HG03280 (cell line): ENCODE measurements around the gene MRPL40.

ENCODE experiments used
- ATAC-seq: cut with Tn5 transposase; IDR thresholded peaks from one replicate; pipeline ENCODE4 v1.9.1; 2021; ENCODE audit warnings: mild to moderate bottlenecking, moderate library complexity; ENCODE audit not compliant: unreplicated experiment

Gene MRPL40

DNA sequence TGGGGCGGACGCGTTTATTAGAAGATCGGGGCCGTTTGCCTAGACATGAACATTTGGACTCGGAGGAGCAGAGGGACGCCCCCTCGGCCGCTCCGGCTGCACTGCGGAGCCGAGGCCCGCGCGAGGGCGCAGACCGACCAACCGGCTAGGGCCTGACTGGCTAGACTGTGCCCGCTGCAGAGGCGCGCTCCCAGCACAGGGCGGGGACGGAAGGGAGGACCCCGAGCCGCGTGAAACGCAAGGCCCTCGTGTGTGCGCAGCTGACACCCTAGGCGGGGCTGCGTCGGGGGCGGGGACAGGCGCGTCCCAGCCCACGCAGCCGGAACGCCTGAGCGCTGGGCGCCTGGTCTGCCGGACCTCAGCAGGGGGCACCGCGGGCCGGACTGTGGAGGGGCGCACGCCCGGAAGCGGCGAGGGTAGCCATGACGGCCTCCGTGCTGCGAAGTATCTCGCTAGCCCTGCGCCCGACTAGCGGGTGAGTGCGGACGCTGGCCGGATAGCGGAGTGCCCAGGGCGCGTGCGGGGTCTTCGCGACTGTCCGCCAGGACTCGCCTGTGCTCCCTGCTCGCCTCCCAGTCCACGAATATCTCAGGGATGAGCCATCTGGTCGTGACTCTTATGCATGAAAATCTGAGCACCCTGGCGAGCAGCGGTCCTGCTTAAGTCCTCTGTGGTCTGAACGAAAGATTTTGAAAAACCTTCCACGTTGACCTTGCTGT is at the start of gene MRPL40:
Gene MRPL40, plus strand, starts transcription at position 413 of the 719 bp plus-strand sequence. Its CDS starts 10 bp downstream, at position 423.
- ATAC-seq = peak; percentile 74

DNA sequence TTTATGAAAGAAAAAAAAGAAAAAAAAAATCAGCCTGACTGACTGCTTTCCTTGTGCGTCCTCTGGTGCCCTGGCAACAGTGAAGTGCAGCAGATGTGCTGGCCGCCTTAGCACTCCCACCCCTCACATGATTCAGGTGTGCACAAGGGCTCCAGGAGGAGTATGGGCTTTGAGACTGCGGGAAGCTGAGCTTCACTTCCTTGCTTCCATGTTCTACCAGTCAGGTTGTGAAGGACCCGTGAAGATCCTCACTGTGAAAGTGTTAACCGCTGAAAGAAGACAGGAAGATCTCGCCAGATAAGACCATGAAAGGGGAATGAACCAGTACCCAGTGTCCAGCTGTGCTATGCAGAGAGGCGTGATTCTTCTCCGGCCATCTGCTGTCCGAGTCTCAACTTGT is 49.1 kb upstream of the MRPL40 start:
- ATAC-seq = no peak

DNA sequence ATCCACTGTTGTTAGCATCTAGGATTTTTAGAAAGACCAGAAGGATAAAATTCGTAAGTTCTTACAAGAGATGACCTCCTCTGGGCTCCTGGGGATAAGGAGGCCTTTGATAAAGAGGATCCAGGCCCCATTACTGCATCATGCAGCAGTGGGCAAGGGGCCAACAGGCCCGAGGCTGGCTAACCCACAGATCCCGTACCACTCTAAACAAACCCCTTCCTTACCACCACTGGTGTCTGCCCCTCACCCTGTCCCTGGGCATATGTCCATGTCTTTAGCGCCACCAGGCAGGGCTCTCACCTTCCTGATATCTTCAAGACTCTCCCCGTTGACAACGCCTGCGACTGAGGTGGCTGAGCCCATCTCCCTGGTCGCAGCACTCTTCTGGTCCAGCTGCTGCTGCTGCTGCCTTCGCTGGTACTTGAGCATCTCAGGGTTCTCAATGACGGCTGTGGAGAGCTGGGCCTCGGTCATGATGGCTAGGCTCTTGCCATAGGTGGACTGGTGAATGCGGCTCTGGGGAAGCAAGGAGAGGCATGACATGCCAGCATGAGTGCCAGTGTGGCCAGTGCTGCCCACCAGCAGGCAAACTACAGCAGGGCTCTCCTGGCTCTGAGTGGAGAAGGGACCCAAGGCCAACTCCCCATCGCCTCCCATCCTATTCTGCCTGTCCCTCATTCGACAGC is 47.0 kb upstream of the MRPL40 start:
- no peak for ATAC-seq

DNA sequence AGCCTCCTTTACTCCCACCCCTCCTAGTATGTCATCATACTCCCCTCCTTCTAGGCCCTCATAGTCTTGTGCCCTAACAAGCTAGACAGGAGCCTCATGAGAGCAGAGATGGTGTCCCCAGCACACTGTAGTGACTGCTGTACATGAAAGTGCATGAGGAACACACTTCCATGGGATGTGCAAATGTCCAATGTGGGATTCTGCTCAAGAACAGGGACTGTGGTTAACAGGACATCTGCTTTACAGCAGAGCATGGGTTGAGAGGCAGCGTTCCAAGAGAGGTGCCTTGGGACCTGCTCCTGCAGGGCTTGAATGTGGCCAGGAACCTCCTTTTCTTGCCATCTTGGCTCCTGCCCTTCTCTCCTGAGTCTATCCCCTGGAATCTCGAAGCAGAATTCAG is 46.1 kb upstream of the MRPL40 start:
- ATAC-seq = no peak

DNA sequence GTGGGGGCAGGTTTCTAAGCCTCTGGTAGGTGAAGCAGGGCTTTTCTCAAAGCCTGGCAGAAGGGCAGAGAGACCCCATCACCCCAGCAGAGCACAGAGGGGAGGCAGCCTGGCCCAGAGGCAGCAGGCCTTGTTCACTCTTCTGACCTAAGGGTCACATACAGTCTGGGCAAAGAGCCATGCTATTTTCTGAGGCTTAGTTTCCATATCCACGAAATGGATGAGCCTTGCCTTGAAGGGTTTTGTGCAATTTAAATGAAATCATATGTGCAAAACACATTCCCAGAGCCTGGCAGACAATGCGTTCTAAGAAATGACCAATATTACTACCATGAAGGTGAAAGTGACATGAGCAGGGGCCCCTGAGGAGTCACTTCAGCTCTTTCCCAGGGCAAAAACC is 45.3 kb upstream of the MRPL40 start:
- no peak for ATAC-seq

DNA sequence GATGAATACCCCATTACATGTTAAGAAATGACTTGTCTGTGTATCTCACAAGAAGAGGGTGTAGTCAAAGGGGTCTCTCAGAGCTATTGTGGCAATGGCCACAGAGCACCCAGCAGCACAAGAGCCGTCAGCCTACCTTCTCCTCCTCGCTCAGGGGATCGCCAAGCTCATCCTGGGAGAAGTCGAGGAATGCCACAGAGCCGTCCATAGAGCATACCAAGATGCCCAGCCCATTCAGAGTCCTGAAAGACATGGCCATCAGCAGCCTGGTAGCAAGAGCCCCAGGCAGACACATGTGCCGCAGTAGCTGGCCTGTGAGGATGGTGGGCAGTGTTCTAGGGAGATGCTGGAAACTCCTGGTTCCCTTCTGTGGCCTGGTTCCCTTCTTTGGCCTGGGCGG is 44.8 kb upstream of the MRPL40 start:
- no peak for ATAC-seq

DNA sequence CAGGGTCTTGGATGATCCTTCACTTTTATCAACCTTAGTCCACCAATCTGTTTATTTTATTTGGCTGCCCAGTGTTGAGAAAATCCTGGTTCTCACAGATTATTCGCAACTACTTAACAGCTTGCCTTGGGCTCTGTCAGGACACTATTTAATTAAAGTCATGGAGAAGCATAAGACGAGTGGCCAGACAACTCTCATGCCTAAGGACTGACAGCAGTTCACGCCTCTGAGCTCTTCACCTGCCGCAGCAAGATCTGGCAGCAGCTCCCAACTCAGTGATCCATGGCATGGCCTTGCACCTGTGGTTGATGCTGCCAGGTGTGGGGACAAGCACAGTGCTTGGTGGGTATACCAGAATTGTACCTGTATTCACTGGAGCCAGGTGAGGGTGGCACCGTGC is 38.6 kb upstream of the MRPL40 start:
- no peak for ATAC-seq

DNA sequence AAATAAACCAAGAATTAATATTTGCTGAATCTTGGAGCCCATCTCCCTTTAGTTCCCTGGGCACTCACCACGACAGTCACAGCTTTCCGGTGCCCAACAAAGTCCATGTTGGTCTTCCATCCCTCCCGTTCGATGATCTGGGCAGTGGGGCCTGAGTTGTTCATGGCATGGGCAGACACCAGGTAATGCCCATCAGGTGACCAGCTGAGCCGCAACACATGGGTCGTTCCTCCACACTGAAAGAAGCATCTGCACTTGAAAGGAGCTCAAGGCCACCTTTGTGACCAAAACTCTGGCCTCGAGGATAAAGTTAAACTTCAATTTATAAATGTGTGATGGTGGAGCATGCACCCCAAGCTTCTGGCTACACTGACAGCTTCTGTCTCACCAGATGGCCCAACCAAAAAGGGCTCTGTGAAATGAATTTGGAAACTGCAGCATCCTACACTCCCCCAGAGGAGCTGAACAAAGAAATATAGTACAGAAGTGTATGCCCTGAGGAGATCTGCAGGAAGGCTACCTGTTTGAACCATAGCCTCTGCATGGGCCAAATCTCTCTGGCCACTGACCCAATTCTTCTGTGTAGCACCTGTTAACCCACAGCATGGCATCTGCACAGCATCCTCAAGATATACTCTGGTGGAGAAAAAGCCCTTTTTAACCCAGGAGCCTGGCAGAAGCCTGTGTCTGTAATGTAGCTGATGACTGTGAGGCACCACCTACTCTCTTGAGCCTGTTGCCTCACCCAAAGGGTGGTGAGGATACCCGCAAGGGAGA is 37.9 kb upstream of the MRPL40 start:
- ATAC-seq = no peak

DNA sequence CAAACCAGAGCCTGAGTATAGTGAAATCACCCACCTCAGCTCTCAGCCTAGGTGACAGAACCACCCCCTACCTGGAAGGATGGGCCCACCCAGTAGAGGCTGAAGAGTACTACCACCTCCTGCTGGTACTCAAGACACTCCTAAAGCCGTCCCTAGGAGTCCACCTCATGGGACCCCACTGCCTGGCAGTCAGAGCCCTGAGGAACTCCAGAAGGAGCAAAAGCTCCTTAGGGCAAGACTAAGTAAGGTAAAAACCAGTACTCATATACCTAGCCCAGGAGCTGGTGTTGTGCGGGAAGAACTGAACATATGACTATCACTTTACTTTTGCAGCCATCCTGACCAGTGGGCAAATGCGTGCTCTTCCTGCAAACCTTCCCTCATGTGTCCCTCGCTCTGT is 37.1 kb upstream of the MRPL40 start:
- ATAC-seq = no peak

DNA sequence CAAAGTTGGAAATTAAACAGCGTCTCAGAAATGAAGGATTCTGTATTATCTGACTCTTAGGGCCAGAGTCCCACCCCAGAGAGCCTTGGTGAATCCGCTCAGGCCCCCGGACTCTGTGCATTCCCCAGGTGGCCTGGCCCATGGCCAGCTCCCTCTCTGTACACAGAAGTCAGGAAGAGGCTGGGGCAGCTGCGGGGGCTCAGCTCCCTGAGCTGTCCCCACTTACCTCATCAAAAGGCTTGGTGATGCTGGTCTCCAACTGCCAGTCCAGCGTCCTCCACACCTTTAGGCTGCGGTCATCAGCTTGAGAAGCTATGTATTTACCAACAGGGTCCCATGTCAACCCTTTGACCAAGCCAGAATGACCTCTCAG is 35.8 kb upstream of the MRPL40 start:
- no peak for ATAC-seq

DNA sequence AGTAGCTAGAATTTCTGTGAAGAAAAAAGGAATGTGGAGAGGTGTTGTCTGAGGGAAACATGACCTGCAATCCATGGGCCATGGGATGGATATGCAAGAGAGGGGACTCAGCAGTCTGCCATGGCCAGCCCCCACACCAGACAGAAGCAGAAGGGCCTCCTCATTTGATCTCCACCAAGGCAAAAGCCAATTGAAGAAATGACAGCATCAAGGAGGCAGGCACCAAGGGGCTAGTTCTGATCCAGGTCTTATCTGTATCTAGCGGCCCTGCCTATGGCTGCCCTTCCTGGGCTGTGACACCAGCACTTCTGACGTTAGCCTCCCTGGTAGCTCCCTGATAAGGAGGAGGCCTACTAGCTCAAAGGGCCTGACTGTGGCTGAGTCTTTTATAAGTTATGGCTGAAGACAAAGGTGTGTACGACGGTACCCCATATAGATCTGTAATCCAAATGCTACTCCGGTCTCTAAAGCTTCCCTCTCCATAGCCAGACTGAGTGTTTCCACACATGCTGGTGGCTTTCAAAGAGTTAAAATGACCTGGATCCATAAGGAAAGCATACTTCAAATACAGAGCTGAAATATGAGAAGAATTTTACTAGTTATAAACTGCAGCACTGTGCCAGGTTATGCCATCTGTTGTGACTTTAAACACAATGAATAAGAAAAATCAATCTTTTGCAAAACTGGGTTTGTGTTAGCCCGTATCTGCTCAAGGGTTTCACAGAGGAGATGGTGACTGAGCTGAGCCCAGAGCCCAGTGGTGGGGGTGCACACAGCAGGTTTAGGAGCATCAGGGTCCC is 35.2 kb upstream of the MRPL40 start:
- no peak for ATAC-seq

DNA sequence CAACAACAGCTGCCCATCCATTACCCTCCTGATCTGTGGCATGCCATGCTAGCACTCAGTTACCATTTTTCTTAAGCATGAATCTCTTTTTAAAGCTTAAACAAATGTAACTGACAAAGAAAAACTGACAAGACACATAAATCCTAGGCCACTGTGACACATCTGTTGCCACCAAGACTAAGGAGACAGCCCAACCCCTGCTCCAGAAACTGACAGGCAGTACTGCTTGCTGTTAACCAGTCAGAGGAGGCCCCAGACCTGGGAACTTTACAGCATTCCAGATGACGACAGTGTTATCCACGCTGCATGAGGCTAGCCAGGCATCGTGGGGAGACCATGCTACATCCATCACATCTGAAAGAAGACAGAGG is 34.6 kb upstream of the MRPL40 start:
- no peak for ATAC-seq

DNA sequence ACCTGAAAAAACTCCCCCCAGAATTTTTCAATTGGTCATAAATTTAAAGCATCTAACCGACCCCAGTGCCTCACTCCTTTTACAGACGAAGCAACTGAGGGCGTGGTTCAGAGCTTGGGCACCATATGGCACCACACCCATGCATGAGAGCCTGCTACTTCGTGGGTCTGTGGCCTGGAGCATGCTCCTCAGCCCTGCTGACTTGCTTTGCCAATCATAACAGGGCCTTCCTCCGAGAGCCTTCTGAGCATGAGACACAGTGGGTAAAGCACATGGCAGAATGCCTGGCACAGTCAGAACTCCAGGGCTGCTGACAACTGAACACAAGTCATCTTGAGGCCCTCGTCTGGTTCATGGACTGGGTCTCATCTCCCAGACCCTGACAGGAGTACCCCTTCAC is 34.1 kb upstream of the MRPL40 start:
- no peak for ATAC-seq

DNA sequence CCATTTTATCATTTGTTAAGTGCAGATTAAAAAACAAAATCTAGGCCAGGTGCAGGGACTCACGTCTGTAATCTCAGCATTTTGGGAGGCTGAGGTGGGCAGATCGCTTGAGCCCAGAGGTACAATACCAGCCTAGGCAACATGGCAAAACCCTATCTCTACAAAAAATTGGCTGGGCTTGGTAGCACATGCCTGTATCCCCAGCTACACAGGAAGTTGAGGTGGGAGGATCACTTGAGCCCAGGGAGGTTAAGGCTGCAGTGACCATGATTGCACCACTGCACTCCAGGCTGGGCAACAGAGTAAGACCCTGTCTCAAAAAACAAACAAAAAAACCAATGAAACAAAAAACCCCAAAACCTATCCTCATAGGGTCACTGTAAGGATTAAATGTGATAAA is 33.7 kb upstream of the MRPL40 start:
- ATAC-seq = no peak

DNA sequence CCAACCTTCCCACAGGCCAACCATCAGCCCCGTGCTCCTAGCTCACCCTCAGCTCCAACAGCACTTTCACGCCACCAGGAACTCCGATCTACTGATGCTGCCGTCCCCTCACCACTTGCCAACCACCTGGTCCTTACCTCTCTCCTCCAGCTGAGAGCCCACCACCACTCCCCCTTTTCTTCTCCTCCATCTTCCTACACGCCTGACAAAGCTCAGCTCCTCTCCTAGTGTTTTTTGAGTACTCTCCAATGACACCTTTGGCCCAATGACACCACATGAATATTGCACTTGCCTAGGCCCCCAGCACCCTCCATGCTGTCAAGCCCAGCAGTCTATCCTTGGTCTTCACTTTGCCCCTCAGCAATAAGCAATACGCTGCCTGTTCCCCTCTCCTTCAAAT is 31.5 kb upstream of the MRPL40 start:
- ATAC-seq = no peak

DNA sequence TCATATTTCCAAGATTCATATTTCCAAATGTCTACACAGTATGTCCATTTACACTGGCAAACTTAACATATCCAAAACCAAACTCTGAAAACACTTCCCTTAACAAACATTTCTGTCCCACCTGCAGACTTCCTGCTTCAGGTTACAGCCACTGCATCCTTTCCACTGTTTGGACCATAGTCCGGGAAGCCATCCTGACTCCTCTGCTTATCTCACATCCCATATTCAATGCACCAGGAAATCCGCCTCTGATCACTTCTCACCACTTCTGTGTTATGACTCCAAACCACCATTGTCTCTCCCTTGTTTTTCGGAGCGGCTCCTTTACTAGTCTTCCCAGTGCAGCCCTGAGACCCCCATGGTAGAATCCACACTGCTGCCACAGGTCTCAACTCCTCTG is 30.9 kb upstream of the MRPL40 start:
- ATAC-seq = no peak

DNA sequence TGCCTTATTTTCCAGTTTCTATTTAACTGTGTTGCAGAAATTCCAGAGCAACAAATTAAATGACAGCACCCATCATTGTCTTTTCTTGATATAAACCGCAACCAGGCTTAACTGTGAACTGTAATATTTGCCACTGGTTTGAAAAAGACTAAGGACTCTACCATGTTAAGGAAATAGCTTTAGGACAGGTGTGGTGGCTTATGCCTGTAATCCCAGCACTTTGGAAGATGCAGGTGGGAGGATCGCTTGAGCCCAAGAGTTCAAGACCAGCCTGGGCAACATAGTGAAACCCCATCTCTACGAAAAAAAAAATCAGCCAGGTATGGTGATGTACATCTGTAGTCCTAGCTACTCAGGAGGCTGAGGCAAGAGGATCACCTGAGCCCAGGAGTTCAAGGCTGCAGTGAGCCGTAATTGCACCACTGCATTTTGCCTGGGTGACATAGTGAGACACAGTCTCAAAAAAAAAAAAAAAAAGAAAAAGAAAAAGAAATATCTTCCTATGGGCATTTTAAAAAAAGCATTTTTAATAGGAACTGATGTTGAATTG is 29.6 kb upstream of the MRPL40 start:
- no peak for ATAC-seq

DNA sequence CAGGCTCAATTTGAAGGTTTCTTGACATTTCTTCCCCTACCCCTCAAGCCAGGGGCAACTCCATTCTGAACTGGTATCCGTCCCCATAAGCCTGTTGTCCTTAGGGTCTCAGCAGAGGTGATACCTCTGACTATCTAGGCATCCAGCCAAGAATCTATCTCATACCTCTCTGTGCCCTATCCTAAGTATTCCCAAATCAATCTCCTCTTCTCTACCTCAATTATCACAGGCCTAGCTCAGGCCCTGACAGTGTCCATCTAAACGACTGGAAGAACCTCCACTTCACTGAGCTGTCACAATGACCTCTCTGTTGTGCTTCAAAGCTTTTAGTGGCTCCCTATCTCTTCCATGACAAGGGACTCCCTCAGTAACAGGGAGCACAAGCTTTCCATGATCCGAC is 27.7 kb upstream of the MRPL40 start:
- ATAC-seq = no peak

DNA sequence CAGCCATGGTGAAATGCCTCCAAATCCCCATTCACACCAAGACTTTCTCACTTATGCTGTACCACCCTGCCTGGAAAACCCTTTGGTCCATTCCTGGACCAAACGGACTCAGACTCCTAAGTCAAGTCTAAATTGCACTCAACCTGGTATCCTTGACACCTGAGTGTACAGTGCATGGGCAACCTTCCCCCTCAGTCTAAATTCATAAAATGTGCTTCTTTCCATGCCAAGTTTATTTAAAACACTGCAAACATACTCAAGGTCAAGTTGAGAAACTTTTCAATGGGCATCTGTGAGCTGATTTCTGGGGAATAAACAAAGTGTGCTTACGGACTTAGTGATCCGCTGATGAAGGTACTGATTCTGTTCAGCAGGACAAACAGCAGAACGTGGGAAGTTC is 27.2 kb upstream of the MRPL40 start:
- ATAC-seq = no peak

DNA sequence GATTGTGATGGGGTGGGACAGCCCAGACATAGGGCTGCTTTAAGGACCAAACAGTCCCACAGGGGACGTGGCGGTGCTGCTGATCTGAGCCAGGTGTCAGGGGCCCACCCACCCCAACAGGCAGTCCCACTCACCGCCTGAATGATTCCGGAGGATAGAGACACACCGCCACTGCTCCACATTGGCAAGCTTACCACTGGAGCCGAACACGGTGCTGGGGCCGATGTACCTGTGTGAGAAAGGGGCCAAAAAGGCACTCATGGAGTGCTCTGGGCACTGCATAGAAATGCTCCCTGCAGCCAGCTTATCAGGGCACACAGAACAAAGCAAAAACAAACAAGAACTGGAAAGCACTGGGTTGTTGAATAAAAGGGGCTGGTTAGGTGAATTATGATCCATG is 26.7 kb upstream of the MRPL40 start:
- no peak for ATAC-seq

DNA sequence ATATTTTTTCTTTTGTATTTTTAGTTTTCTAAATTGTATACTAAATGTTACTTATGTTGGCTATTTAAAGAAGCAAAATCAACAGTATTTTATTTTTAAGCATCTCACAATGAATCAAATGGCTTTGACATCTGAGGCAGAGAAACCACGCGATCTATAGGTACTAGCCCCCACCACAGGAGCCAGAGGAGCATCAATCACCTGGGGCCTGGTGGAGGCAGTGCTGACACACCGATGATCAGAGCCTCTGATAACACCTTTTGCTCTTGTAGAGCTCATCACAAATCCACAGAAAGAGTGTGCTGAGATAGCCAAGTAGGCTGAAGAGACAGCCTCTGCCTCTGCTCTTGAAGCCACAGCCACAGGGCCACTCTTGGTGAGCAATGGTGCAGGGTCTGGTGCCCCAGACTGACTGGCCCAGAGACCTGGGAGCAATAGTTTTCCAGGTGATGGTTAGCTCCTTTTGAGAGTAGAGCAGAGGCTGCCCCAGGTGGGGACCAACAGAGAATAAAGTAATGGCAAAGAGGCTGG is 26.0 kb upstream of the MRPL40 start:
- no peak for ATAC-seq
